MG63 (cell line): ENCODE data around the gene SEMA3B. TPM values are rescaled to one million over a fixed set of nuclear protein-coding genes. Genes with fewer than 3 reads are reported as not detected.

Source experiments
- DNase-seq: peaks from one replicate; pipeline ENCODE4 v3.0.0-alpha.2; 2020
- H3K27me3 ChIP-seq: fragments of 250-450 bp; sonication (Bioruptor Pico); 2 replicates; pipeline ENCODE4 v1.5.1; 2020; ENCODE audit warnings: mild to moderate bottlenecking, moderate library complexity
- H3K36me3 ChIP-seq: fragments of 250-450 bp; sonication (Bioruptor Pico); 2 replicates; pipeline ENCODE4 v1.5.1; 2020; ENCODE audit warnings: mild to moderate bottlenecking, moderate library complexity
- H3K4me3 ChIP-seq: fragments of 250-450 bp; sonication (Bioruptor Pico); 2 replicates; pipeline ENCODE4 v1.5.1; 2020; ENCODE audit warnings: mild to moderate bottlenecking, moderate library complexity
- H3K9me3 ChIP-seq: fragments of 250-450 bp; sonication (Bioruptor Pico); 2 replicates; pipeline ENCODE4 v1.5.1; 2020; ENCODE audit warnings: mild to moderate bottlenecking, moderate library complexity
- total RNA-seq: library from RNA; depleted of rRNA; stranded (reverse); fragments of >200 nt; shearing (Covaris generic); gene quantifications from 2 replicates; pipeline ENCODE4 v1.2.3, GENCODE V29; 2014; ENCODE audit warnings: low replicate concordance

The SEMA3B gene
- total RNA-seq, 1 experiment from 2014 or later, result 13.4 TPM

GRCh38 chr3:50293079-50293801 lies 24.3 kb downstream of the SEMA3B start:
- Histone ChIP-seq H3K4me3 (peak overlapping the region; percentile 87), H3K9me3 (no peaks in the 10 kb centered on the region), H3K27me3 (no peaks in the 10 kb centered on the region), H3K36me3 (peaks cover 14% of the 10 kb centered on the region)
- no peak for DNase-seq

DNA sequence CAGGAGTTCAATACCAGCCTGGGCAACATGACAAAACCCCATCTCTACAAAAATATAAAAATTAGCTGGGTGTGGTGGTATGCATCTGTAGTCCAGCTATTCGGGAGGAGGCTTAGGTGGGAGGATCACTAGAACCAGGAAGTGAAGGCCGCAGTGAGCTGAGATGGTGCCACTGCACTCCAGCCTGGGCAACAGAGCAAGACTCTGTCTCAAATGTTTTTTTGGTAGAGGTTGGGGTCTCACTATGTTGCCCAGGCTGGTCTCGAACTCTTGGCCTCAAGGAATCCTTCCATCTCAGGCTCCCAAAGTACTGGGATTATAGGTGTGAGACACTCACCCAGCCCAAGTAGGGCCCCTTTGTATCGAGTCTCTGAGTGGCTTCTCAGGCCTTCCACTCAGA lies 25.1 kb downstream of the SEMA3B start:
- H3K9me3 ChIP-seq, result no peaks in the 10 kb centered on the region

DNA sequence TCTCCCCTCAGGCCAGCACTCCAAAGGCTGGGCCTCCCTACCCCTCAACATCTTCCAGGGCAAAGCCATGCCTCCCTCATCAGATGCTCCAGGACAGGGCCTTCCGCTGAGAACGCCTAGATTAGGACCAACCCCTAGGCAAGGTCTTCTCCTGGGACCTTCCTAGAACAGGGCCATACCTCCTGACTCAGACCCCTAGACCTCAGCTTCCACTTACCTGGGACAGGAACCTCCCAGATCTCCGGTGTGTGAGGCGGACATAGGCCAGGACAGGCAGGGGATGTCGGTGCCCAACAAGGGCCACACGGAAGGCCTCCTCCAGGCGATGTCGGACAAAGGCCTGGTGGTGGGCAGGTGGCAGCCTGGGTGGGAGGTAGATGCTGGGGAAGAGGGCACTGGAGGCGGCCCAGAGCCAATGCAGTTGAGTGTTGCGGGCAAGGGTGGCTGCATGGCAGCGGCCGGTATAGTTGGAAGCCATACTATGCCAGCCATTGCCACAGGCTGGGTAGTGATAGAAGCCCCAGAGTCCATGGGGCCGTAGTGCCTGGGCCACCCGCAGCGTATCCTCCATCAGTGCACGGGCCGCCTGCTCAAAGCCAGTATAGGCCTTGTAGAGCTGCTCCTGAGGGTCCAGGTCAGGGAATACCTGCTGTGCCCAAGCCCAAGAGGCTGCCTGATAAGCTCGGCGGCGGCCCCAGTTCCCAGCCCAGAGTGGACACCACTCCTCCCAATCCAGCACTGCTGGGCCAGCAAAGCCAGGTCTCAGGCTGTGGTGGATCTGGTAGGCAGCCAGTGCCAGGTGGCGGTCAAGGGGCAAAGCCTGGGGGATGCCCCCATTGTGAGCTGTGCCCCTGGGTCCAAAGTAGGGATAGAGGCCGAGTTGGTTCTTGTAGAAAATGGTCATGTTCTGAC lies 25.8 kb downstream of the SEMA3B start:
- no peak for DNase-seq

More for the DNA sequence above, 25.1 kb downstream of the SEMA3B start:
- no peak for DNase-seq
- Histone ChIP-seq H3K36me3 (peaks cover 10% of the 10 kb centered on the region), H3K4me3 (no peak overlapping the region), H3K27me3 (no peaks in the 10 kb centered on the region)

DNA sequence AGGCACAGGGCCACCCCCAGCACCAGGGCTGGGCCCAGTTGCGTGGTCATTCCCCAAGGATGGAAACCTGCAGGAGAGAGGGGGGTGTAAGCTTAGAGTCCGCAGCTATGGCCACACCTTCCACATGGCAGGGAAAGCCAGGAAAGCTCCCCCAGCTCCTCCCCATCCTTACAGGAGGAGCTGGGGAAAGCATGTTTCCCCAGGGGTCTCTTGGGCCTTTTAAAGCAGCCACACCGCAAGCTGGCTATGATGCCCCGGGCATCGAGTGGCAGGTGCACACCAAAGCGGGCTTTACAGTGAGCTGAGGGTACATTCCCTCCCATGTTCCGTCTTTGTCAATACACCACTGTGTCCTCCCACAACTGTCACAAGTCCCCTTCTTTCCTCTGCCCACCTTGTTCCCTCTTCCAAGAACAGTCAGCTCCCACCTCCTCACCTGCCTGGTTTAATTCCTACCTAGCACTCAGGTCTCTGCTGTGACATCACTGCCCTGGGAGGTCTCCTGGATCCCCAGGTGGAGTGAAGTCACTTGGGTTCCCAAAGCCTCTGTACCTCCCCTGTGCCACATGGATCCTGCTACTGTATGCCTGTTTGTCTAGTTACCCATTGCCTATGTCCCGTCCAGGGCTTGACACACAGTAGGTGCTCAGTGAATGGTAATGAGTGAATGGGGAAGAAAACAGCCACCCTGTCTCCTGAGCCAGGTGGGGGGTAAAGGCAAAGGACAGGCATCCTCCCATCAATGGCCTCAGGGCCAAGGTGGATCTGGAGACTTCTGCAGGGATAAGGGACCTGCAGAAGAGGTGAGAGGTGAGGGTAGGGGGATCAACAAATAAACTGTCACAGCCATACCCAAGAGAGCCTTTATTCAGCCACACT lies 26.8 kb downstream of the SEMA3B start:
- no peaks in the 10 kb centered on the region for H3K36me3 ChIP-seq

More for the DNA sequence above, 25.8 kb downstream of the SEMA3B start:
- Histone ChIP-seq H3K9me3 (no peaks in the 10 kb centered on the region), H3K36me3 (peaks cover 8% of the 10 kb centered on the region), H3K27me3 (no peaks in the 10 kb centered on the region), H3K4me3 (no peak overlapping the region)

GRCh38 chr3:50296721-50297383 lies 27.9 kb downstream of the SEMA3B start:
- no peak overlapping the region for H3K4me3 ChIP-seq
- no peaks in the 10 kb centered on the region for H3K27me3 ChIP-seq
- no peaks in the 10 kb centered on the region for H3K9me3 ChIP-seq
- DNase-seq, result no peak
- H3K36me3 ChIP-seq, result no peaks in the 10 kb centered on the region

More for the DNA sequence above, 26.8 kb downstream of the SEMA3B start:
- no peak for DNase-seq
- Histone ChIP-seq H3K9me3 (no peaks in the 10 kb centered on the region), H3K27me3 (no peaks in the 10 kb centered on the region), H3K4me3 (no peak overlapping the region)

- H3K4me3 ChIP-seq, result no peak overlapping the region
- DNase-seq, result no peak
- H3K9me3 ChIP-seq, result no peaks in the 10 kb centered on the region
- no peaks in the 10 kb centered on the region for H3K36me3 ChIP-seq
- H3K27me3 ChIP-seq, result no peaks in the 10 kb centered on the region
These were observed 28.4 kb downstream of the SEMA3B start for GRCh38 chr3:50297384-50297775.

GRCh38 chr3:50297896-50298725 lies 29.2 kb downstream of the SEMA3B start:
- no peak for DNase-seq
- H3K4me3 ChIP-seq, result peak overlapping the region; percentile 65
- no peaks in the 10 kb centered on the region for H3K36me3 ChIP-seq

GRCh38 chr3:50298836-50299637 lies 30.1 kb downstream of the SEMA3B start, which contains the start of the genes HYAL3 and NAA80:
HYAL3 (minus strand) TSS chr3:50299405; CDS start chr3:50295602, 3,803 bp downstream.
NAA80 (minus strand) TSS chr3:50299405; CDS start chr3:50297463, 1,942 bp downstream.
- Histone ChIP-seq H3K4me3 (peak within 1 kb of the TSS; percentile 65), H3K27me3 (no peaks in the 10 kb centered on the region), H3K9me3 (no peaks in the 10 kb centered on the region), H3K36me3 (no peaks in the 10 kb centered on the region)
- DNase-seq, result peak; percentile 96

More at GRCh38 chr3:50297896-50298725, 29.2 kb downstream of the SEMA3B start:
- no peaks in the 10 kb centered on the region for H3K27me3 ChIP-seq
- H3K9me3 ChIP-seq, result no peaks in the 10 kb centered on the region

DNA sequence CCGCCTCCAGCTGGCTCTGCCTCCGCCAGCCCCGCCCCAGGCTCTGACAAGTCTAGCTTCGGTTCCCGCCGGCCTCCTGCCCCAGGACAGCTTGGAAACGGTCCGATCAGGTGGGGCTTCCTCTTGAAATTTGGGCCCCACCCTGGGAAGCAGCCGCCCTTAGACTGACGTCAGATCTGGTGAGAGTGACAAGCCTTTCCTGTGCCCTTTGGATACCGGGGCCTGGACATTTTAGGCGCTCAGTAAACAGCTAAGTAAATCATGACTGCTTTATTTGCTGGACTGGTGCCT lies 30.6 kb downstream of the SEMA3B start:
- H3K27me3 ChIP-seq, result no peaks in the 10 kb centered on the region
- no peaks in the 10 kb centered on the region for H3K36me3 ChIP-seq
- no peaks in the 10 kb centered on the region for H3K9me3 ChIP-seq
- peak overlapping the region; percentile 65 for H3K4me3 ChIP-seq
- no peak for DNase-seq

DNA sequence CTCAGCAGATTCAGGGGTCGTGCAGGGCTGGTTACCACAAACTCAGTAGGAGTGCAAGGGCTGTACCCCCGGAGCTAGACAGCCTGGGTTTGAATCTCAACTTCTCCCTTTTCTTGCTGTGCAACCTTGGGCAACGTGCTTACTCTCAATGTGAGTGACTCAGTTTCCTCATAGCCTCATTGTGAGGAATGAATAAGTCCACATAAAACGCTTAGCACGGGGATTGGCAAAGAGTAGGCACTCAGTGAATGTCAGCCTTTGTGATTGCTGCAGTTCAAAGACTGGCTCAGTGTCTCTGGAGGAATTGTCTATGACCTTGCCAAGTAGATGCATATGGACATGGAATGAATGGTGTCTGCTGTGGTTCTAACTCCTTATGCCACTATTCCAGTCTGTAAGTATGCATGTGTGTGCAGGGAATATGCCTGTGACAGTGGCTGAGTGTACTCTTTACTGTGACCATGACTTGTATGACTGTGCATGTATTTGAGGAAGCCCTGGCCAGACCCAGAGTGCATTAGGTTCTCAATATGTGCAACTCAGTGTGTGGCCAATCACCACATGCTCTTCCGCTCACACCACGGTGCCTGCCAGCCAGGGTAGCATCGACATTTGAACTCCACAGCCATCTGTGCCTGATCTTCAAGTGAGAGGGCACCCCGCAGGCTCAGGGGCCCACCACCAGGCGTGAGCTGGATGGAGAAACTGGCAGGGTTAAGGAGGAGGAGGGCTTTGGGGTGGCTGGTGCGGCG lies 31.2 kb downstream of the SEMA3B start:
- Histone ChIP-seq H3K9me3 (no peaks in the 10 kb centered on the region), H3K4me3 (peak overlapping the region; percentile 65), H3K36me3 (no peaks in the 10 kb centered on the region), H3K27me3 (no peaks in the 10 kb centered on the region)
- no peak for DNase-seq

GRCh38 chr3:50300681-50301254 lies 31.8 kb downstream of the SEMA3B start:
- H3K36me3 ChIP-seq, result no peaks in the 10 kb centered on the region
- H3K4me3 ChIP-seq, result no peak overlapping the region
- H3K9me3 ChIP-seq, result no peaks in the 10 kb centered on the region
- DNase-seq, result no peak
- H3K27me3 ChIP-seq, result no peaks in the 10 kb centered on the region

- H3K27me3 ChIP-seq, result no peaks in the 10 kb centered on the region
These were observed 33.4 kb downstream of the SEMA3B start for GRCh38 chr3:50302095-50303012.

More at GRCh38 chr3:50302095-50303012, 33.4 kb downstream of the SEMA3B start:
- H3K4me3 ChIP-seq, result no peak overlapping the region
- no peaks in the 10 kb centered on the region for H3K9me3 ChIP-seq
- no peaks in the 10 kb centered on the region for H3K36me3 ChIP-seq
- no peak for DNase-seq
